Activated CD8-positive, alpha-beta memory T cell treated with anti-CD3 and anti-CD28 coated beads for 36 hours (primary cell): ENCODE data around the gene SPATA31E1. TPM values are rescaled to one million over a fixed set of nuclear protein-coding genes. Genes with fewer than 3 reads are reported as not detected.
"Not testable (repeated sequence)": the region's sequence is repeated elsewhere in the genome, so short reads cannot be mapped to it uniquely, and the experiment has no call there.

Source experiments
- CTCF ChIA-PET: fragments of 350-600 bp; sonication (Branson Sonifier 250); formaldehyde crosslinking; loops from one replicate; lab custom pipeline; 2021; ENCODE audit warnings: antibody characterized with exemption; lab: Charles Lee
- POLR2A ChIA-PET: fragments of 350-600 bp; sonication (Branson Sonifier 250); formaldehyde crosslinking; loops from one replicate; lab custom pipeline; 2021; ENCODE audit warnings: antibody characterized with exemption; lab: Charles Lee
- total RNA-seq, 2 experiments: library from RNA; stranded (reverse); gene quantifications; one replicate each; pipeline ENCODE4 v1.2.3, GENCODE V29; 2021

SPATA31E1 gene
- total RNA-seq, result not detected

DNA sequence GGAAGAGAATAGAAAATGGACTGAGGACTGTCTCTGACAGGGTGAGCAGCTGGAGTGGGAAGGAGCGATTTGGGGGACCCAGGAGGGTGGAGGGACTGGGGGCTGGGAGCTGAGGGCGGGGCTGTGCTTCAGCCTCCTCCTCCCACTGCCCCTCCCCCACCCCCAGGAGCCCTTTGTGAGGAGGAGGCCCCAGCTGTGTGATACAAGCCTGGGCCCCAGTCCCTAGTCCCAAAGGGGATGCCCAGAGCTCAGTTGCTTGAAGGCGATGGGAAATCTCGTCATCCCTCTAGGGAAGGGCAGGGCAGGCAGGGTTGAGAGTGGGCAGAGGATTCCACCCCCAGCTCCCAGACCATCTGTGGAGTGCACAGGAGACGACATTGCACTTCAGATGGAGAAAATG lies at the start of gene SPATA31E1:
TSS of gene SPATA31E1 (plus strand) at position 251 of the 400 bp plus-strand sequence. CDS start at position 266, 15 bp downstream.
- ChIA-PET CTCF (no interaction called here), POLR2A (no interaction called here)

DNA sequence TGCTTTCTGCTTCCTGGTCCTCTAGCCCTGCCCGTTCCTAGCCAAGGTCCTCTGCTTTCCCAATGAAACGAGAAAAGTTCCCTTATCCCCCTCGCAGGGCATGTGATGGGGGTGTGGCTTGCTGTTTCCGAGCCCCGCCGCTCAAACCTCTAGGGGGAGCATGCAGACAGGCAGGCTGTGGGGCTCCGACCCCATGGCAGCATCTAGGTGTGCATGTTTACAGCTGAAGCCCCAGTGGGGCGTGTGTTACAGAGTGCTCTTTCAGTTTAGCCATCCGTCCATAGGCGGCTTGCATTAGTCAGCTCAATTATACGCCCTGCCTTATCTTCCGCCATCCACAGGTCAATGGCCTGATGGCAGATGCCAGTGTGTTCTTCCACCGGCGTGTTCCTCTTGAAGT lies 48.3 kb upstream of the SPATA31E1 start:
- POLR2A ChIA-PET, result no interaction called here
- CTCF ChIA-PET, result no interaction called here

DNA sequence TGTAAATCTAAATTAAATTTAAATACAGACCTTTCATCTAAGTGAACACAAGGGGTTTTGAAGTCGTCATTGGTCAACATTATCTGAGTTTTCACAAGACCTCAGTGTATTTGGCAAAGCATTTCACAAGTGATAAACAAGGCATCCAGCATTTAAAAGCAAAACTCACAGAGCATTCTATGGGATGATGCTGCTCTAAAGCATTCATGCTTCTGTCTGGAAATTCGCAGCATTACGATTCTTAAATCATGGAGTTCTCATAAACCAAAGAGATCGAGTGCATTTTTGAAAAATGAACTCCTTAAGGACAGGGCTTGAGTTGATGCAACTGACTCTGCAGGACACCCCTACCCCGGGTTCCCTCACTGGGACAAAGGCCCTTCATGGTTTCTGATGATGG lies 46.1 kb upstream of the SPATA31E1 start:
- ChIA-PET CTCF (no interaction called here), POLR2A (no interaction called here)

DNA sequence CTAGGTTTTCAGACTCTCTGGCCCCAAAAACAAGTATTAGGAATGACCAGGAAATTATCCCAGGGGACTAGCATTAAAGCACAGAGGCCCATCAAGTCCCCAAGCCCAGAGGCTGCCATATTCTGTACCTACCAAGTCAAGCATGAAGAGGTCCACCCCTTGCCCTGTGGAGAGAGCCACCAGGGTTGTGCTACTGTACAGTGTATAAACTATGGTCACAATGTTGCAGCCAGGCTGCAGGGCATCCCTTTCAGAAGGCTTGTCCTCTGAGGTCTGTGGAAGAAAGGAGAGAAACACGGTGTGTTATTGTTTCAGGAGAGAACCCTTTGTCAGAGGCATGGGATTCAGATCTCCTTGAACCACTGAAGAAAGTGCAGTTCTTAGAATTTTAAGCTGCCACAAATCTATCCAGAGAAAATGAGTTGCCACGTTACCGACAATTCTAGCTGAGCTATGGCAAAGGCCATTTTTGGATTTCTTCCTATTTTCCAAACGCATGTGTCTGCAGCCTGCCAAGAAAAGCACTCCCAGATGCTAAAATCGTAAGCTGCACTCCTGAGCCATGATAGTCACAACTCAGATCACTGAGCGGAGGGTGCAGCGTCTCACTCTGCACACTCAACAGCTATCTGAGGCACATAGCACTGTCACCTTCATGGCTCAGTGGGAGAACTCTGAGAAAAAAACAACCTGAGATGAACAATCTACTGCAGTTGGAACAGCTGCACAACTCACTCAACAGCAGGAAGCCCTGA lies 45.5 kb upstream of the SPATA31E1 start:
- POLR2A ChIA-PET, result no interaction called here

GRCh38 chr9:87840134-87840533 lies 42.5 kb upstream of the SPATA31E1 start:
- POLR2A ChIA-PET, result no interaction called here
- CTCF ChIA-PET, result no interaction called here

More for the DNA sequence above, 45.5 kb upstream of the SPATA31E1 start:
- CTCF ChIA-PET, result no interaction called here

- POLR2A ChIA-PET, result interaction anchor here (0.6 kb wide), 1 partner anchor 1707 kb away, joined by 4 read pairs; no protein-coding TSS in a partner anchor
These were observed 39.6 kb upstream of the SPATA31E1 start for GRCh38 chr9:87842878-87843585.

DNA sequence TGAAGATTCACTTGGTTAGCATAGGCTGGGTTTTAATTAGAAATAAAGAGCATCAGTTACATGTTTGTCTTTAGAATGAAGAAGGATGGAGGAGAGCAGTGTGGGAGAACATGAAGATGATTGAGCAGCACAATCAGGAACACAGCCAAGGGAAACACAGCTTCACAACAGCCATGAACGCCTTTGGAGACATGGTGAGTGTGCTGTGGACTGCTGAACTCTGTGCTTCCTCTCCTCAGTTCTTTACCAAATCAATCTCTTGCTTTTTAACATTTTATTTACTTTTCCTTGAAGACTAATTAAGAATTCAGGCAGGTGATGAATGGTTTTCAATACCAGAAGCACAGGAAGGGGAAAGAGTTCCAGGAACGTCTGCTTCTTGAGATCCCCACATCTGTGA lies 38.2 kb upstream of the SPATA31E1 start:
- ChIA-PET POLR2A (no interaction called here), CTCF (no interaction called here)

More at GRCh38 chr9:87842878-87843585, 39.6 kb upstream of the SPATA31E1 start:
- CTCF ChIA-PET, result no interaction called here

GRCh38 chr9:87847817-87848216 lies 34.9 kb upstream of the SPATA31E1 start:
- POLR2A ChIA-PET, CTCF ChIA-PET: not testable (repeated sequence)

- ChIA-PET POLR2A (no interaction called here), CTCF (no interaction called here)
These were observed 33.4 kb upstream of the SPATA31E1 start for GRCh38 chr9:87849144-87849758.

GRCh38 chr9:87850391-87850790 lies 32.3 kb upstream of the SPATA31E1 start:
- ChIA-PET CTCF (no interaction called here), POLR2A (no interaction called here)

GRCh38 chr9:87851186-87851585 lies 31.5 kb upstream of the SPATA31E1 start:
- POLR2A ChIA-PET, CTCF ChIA-PET: not testable (repeated sequence)

GRCh38 chr9:87853302-87853701 lies 29.4 kb upstream of the SPATA31E1 start:
- ChIA-PET POLR2A (no interaction called here), CTCF (no interaction called here)

DNA sequence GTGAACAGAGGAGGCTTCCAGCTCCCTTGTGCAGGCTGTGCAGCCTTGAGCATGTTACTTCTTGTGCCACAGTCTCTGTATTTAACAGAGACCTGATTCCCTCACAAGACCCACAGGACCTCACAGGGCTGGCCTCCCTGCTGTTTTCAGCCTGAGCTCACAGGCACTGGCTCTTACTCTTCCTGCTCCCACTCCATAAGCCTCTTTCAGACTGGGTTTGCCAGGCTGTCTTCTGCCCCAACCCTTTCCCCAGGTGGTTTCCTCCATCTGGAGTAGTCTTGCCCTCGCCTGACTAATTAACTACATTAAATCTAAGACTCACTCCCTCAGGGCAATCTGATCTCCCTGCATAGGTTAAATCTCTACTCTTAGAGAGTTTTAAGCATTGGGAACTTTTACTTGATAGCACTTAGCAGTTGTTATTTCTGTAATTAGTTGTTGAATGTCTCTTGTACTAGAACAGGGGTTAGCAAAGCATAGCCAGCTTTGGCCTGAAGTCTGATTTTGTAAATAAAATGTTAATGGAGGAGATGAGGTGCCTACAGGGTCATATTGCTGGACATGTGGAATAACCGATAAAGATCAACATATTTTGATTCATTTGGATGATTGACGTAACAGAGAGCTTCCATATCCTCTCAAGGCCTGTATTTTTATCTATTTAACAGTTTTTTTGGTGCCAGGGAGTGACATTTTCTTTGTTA lies 28.6 kb upstream of the SPATA31E1 start:
- ChIA-PET POLR2A (no interaction called here), CTCF (no interaction called here)

DNA sequence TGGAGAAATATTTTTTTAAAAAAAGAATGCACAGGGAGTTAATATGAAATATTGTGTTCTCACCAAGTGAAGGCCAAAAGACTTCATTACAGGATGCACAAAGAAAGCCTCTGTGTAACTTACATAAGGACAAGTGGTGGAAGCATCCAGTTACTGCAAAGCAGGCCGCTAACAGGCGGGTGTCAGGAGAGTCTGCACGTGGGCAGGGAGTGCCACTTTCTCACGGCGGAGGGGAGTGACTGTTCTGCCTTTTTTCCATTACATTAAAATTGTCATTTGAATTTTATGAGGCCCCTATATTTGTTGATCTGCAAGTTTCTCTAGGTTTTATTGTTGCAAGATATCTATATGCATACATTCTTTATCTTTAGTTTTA lies 28.1 kb upstream of the SPATA31E1 start:
- POLR2A ChIA-PET, result no interaction called here

GRCh38 chr9:87855061-87855460 lies 27.6 kb upstream of the SPATA31E1 start:
- ChIA-PET CTCF (no interaction called here), POLR2A (no interaction called here)

More for the DNA sequence above, 28.1 kb upstream of the SPATA31E1 start:
- CTCF ChIA-PET, result no interaction called here

DNA sequence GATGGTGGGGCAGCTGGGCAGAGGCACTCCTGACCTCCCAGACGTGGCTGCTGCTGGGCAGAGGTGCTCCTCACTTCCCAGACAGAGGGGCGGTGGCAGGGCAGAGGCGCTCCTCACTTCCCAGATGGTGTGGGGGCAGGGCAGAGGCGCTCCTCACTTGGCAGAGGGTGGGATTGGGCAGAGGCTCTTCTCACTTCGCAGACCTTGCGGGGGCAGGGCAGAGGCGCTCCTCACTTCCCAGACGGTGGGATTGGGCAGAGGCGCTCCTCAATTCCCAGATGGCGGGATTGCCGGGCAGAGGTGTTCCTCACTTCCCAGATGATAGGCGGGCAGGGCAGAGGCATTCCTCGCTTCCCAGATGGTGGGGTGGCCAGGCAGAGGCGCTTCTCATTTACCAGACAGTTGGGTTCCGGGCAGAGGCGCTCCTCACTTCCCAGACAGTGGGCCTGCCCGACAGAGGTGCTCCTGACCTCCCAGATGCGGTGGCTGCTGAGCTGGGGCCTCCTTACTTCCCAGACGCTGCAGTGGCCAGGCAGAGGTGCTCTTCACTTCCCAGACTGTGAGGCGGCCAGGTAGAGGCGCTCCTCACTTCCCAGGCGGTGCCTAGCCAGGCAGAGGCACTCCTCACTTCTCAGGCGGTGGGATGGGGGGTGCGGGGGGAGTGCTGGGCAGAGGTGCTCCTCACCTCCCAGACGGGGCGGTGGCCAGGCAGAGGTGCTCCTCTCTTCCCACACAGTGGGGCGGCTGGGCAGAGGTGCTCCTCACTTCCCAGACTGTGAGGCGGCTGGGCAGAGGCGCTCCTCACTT lies 25.3 kb upstream of the SPATA31E1 start:
- ChIA-PET CTCF (no interaction called here), POLR2A (no interaction called here)

DNA sequence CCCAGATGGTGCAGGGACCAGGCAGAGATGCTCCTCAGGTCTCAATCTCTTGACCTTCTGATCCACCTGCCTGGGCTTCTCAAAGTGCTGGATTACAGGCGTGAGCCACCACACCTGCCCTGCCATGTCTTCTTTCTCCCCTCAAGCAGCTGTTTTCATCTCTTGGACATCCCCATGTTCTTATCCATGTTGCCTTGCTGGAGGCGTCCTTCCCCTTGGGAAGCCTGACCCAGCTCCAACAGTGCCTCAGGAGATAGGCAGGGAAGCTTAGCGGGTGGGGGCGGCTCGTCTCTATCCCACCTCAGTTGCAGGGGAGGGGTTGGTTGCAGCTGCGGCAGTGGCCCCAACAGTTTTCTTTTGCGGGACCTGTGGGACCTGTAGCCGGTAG lies 24.7 kb upstream of the SPATA31E1 start:
- POLR2A ChIA-PET, result no interaction called here
- CTCF ChIA-PET, result no interaction called here

DNA sequence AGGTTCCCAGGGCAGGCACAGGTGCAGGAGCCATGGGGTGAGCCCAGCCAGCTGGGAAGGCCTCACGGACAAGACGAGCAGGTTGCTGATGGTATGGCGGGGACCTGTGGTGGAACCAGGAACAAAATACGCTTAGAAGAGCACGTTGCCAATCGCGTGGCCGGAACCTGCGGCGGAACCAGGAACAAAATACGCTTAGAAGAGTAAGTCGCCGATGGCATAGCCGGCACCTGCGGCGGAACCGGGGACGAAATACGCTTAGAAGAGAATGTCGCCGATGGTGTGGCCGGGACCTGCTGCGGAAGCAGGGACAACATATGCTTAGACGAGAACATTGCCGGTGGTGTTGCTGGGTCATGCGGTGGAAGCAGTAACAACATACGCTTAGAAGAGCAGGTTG lies 23.5 kb upstream of the SPATA31E1 start:
- ChIA-PET POLR2A (no interaction called here), CTCF (no interaction called here)

DNA sequence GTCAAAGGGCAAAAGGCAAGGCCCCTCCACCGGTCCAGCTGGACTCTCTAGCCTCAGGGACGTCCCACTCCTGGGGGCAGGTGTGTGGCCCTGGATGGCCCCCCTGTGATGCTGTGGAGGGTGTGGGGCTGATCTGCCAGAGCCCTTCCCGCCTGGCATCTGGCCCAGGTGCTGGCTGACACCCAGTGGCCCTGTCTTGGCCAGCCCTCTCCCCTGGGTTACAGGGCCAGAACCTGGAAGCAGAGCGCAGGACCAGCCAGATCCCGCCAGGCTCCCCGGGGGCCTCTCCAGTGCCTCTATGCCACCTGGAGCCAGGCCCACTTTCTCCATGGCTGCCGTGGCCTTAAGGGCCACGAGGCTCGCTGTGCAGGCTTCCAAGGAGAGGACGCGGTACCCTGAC lies 22.9 kb upstream of the SPATA31E1 start:
- CTCF ChIA-PET, result no interaction called here
- POLR2A ChIA-PET, result no interaction called here
